ENCODE measurements around the gene BAX. TPM values are rescaled to one million over a fixed set of nuclear protein-coding genes. Genes with fewer than 3 reads are reported as not detected.
"Not testable (repeated sequence)": the region's sequence is repeated elsewhere in the genome, so short reads cannot be mapped to it uniquely, and the experiment has no call there.

BAX gene
- total RNA-seq, 1 donor from 2014 or later = 127 TPM

- no peak for TF ChIP-seq CTCF (IDR thresholded peaks at IDR 0.05)
- ATAC-seq = no peak
- H3K9me3 ChIP-seq = no peaks in the 10 kb centered on the region
- no peaks in the 10 kb centered on the region for H3K27me3 ChIP-seq
- no peak overlapping the region for H3K27ac ChIP-seq
- no peaks in the 10 kb centered on the region for H3K4me1 ChIP-seq
- intact Hi-C loops (cut with DNase I) = no loop called here
- no peak for DNase-seq
- no peak overlapping the region for H3K4me3 ChIP-seq
- peaks cover 59% of the 10 kb centered on the region for H3K36me3 ChIP-seq
Measured at GRCh38 chr19:48920949-48921348, 33.7 kb upstream of the BAX start.

DNA sequence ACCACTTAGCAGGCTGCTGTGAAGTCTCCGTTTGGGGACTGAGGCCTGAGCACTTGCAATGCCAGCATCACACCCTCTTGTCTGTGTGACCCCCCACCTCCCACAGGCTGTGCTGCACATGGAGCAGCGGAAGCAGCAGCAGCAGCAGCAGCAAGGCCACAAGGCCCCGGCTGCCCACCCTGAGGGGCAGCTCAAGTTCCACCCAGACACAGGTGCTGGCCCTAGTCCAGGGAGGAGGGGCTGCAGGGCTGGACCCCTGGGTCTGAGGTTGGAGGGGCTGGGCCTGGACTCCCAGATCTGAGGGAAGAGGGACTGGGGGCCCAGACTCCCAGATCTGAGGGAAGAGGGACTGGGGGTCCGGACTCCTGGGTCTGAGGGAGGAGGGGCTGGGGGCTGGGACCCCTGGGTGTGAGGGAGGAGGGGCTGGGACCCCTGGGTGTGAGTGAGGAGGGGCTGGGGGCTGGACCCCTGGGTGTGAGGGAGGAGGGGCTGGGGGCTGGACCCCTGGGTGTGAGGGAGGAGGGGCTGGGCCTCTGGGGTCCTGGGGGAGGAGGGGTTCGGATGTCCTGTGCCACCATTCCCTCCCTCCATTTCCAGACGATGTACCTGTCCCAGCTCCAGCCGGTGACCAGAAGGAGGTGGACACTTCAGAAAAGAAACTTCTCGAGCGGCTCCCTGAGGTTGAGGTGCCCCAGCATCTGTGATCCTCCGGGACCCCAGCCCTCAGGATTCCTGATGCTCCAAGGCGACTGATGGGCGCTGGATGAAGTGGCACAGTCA lies 32.8 kb upstream of the BAX start:
- no peak for TF ChIP-seq CTCF (IDR thresholded peaks at IDR 0.05)
- no peak for DNase-seq

GRCh38 chr19:48922548-48923490 lies 31.9 kb upstream of the BAX start:
- TF ChIP-seq CTCF (IDR thresholded peaks at IDR 0.05) = no peak
- intact Hi-C loops (cut with DNase I) = no loop called here
- H3K27ac ChIP-seq = no peak overlapping the region
- no peak overlapping the region for H3K4me3 ChIP-seq
- H3K36me3 ChIP-seq = peaks cover 51% of the 10 kb centered on the region
- no peaks in the 10 kb centered on the region for H3K27me3 ChIP-seq
- ATAC-seq = no peak
- no peaks in the 10 kb centered on the region for H3K9me3 ChIP-seq
- peaks cover 6% of the 10 kb centered on the region for H3K4me1 ChIP-seq
- DNase-seq = no peak

More for the DNA sequence above, 32.8 kb upstream of the BAX start:
- no peak for ATAC-seq
- no peak overlapping the region for H3K27ac ChIP-seq
- H3K27me3 ChIP-seq = no peaks in the 10 kb centered on the region
- peaks cover 3% of the 10 kb centered on the region for H3K4me1 ChIP-seq
- H3K4me3 ChIP-seq = no peak overlapping the region
- H3K36me3 ChIP-seq = peaks cover 52% of the 10 kb centered on the region
- intact Hi-C loops (cut with DNase I) = no loop called here
- no peaks in the 10 kb centered on the region for H3K9me3 ChIP-seq

- ATAC-seq (no peak), DNase-seq (peak; percentile 65)
- TF ChIP-seq CTCF (IDR thresholded peaks at IDR 0.05) = no peak
- peaks cover 25% of the 10 kb centered on the region for H3K36me3 ChIP-seq
- peaks cover 6% of the 10 kb centered on the region for H3K4me1 ChIP-seq
- no peak overlapping the region for H3K27ac ChIP-seq
- no peaks in the 10 kb centered on the region for H3K9me3 ChIP-seq
- H3K27me3 ChIP-seq = no peaks in the 10 kb centered on the region
- no peak overlapping the region for H3K4me3 ChIP-seq
- intact Hi-C loops (cut with DNase I) = no loop called here
Measured at GRCh38 chr19:48925240-48925843, 29.3 kb upstream of the BAX start.

GRCh38 chr19:48925890-48926289 lies 28.8 kb upstream of the BAX start:
- H3K36me3 ChIP-seq = peaks cover 22% of the 10 kb centered on the region
- DNase-seq; H3K4me1 ChIP-seq; intact Hi-C loops (cut with DNase I); H3K9me3 ChIP-seq; ATAC-seq; H3K4me3 ChIP-seq; H3K27me3 ChIP-seq: not testable (repeated sequence)
- peak overlapping the region; percentile 56 for H3K27ac ChIP-seq

Measured in upper lobe of right lung (tissue), 1 donor.